Natural killer cell (primary cell): ENCODE results near the gene MARCHF4. TPM values are rescaled to one million over a fixed set of nuclear protein-coding genes. Genes with fewer than 3 reads are reported as not detected.

Experiments
- ATAC-seq, 3 donors: fragments of 150-1000 bp in 2 of 3; fragments of 200-7000 bp in 1 of 3; cut with Tn5 transposase; 1 replicate in 1 of 3; 2 replicates in 2 of 3; pipeline ENCODE4 v1.10.0; 2021; ENCODE audit warnings: mild to moderate bottlenecking in 2 of 3, moderate library complexity in 2 of 3
- DNase-seq, 2 donors: peaks; one replicate each; pipeline versions ENCODE4 v3.0.0 to v3.0.0-alpha.2; 2013 to 2021; ENCODE audit warnings: mixed read lengths in 1 of 2
- H3K27ac ChIP-seq: one replicate; pipeline ENCODE4 v1.5.1; 2013; ENCODE audit warnings: mild to moderate bottlenecking, low read length
- H3K27me3 ChIP-seq: one replicate; pipeline ENCODE4 v1.6.1; 2013; ENCODE audit warnings: low read length; ENCODE audit not compliant: control insufficient read depth, insufficient read depth
- H3K36me3 ChIP-seq: one replicate; pipeline ENCODE4 v1.6.1; 2013; ENCODE audit warnings: low read length; ENCODE audit not compliant: control insufficient read depth, insufficient read depth
- H3K4me1 ChIP-seq: one replicate; pipeline ENCODE4 v1.6.1; 2013; ENCODE audit warnings: low read length; ENCODE audit not compliant: control insufficient read depth, insufficient read depth
- H3K4me3 ChIP-seq: one replicate; pipeline ENCODE4 v1.5.1; 2013; ENCODE audit warnings: low read length
- H3K9me3 ChIP-seq: one replicate; pipeline ENCODE4 v1.6.1; 2013; ENCODE audit warnings: low read length; ENCODE audit not compliant: control insufficient read depth, insufficient read depth
- H3K27ac Mint-ChIP-seq, 2 donors: one replicate each; pipeline ENCODE4 v1.8.0; 2022; ENCODE audit warnings: mild to moderate bottlenecking in 2 of 2, mixed read lengths in 2 of 2, moderate library complexity in 1 of 2
- H3K27me3 Mint-ChIP-seq, 2 donors: one replicate each; pipeline ENCODE4 v1.8.0; 2022; ENCODE audit warnings: low read depth in 2 of 2, mixed read lengths in 2 of 2
- H3K36me3 Mint-ChIP-seq: one replicate; pipeline ENCODE4 v1.8.0; 2022; ENCODE audit warnings: mixed read lengths
- H3K4me1 Mint-ChIP-seq, 2 donors: one replicate each; pipeline ENCODE4 v1.8.0; 2022; ENCODE audit warnings: mixed read lengths in 2 of 2
- H3K4me3 Mint-ChIP-seq: one replicate; pipeline ENCODE4 v1.8.0; 2022; ENCODE audit warnings: mild to moderate bottlenecking, moderate library complexity, mixed read lengths
- H3K9me3 Mint-ChIP-seq, 2 donors: one replicate each; pipeline ENCODE4 v1.8.0; 2022; ENCODE audit warnings: mixed read lengths in 2 of 2
- CTCF ChIP-seq: fragments of 200-600 bp; IDR thresholded peaks from one replicate; pipeline ENCODE4 v1.8.0; 2022; ENCODE audit warnings: antibody characterized with exemption
- WGBS: methylation state at CpG from one replicate; pipeline ENCODE4 v1.1.7; 2013; ENCODE audit warnings: missing lambda C conversion rate; ENCODE audit not compliant: insufficient coverage; 5-methylcytosine and 5-hydroxymethylcytosine counted together
- intact Hi-C: fragments of 100-400 bp; cut with micrococcal nuclease; formaldehyde crosslinking; loops from one replicate; pipeline ENCODE4 v1.14.2; 2022
- total RNA-seq, 4 donors: library from RNA; stranded (reverse); fragments of 120-200 nt in 1 of 4; gene quantifications; one replicate each; pipeline versions ENCODE4 v1.2.3 to v1.2.4, GENCODE V29; 2013 to 2022

The MARCHF4 gene
- total RNA-seq, 3 donors from 2014 or later (not counting 1 experiment from before 2014, with no cell fraction given) = not detected

DNA sequence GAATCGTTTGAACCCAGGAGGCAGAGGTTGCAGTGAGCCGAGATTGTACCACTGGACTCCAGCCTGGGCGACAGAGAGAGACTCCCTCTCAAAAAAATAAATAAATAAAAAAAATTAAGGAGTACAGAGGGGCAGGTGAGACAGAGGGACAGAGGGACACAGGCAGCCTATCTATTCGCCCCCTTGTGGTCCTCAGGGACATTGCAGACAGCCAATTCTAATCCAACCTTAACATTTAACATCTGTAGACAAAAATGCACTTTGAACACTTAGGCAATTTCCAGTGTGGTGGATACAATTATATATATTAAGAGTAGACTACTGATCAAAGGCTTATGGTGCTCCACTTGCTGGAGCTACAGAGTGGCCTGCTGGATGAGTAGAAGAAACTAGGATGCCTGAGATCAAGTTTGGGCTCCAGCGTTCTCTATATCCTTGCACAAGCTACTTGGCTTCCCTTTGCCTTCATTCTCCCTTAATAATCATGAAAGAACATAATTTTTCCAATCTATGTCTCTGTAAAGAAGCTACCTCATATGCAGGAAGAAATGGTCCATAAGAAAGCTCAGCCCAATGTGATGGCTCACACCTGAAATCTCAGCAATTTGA is 31.8 kb upstream of the MARCHF4 start:
- Mint-ChIP-seq H3K27ac (no peak overlapping the region), H3K27me3 (peaks cover 0 to 6% of the 10 kb centered on the region in 2 donors), H3K36me3 (no peaks in the 10 kb centered on the region), H3K4me3 (no peak overlapping the region), H3K9me3 (no peaks in the 10 kb centered on the region), H3K4me1 (no peaks in the 10 kb centered on the region)
- Histone ChIP-seq H3K4me3 (no peak overlapping the region), H3K27me3 (no peaks in the 10 kb centered on the region), H3K36me3 (no peaks in the 10 kb centered on the region), H3K9me3 (no peaks in the 10 kb centered on the region), H3K4me1 (no peaks in the 10 kb centered on the region), H3K27ac (no peak overlapping the region)
- intact Hi-C loops = loop anchor here (1.0 to 5.0 kb wide), 3 partner anchors 52 to 181 kb away; no protein-coding TSS in a partner anchor
- TF ChIP-seq CTCF = peak; percentile 92
- 64% methylated on average over 3 of the region's 5 CpGs for WGBS
- DNase-seq (peak; percentile 32 to 76), ATAC-seq (peak; percentile 61 to 87 (median 85))

GRCh38 chr2:216402751-216403150 is 30.5 kb upstream of the MARCHF4 start:
- H3K4me1 Mint-ChIP-seq = no peaks in the 10 kb centered on the region
- H3K27ac ChIP-seq = no peak overlapping the region
- H3K4me1 ChIP-seq = no peaks in the 10 kb centered on the region
- no peaks in the 10 kb centered on the region for H3K27me3 ChIP-seq
- no peaks in the 10 kb centered on the region for H3K36me3 ChIP-seq
- WGBS = 100% methylated on average over 6 of the region's 6 CpGs
- intact Hi-C loops = loop anchor here (5.0 kb wide), 1 partner anchor 50 kb away; no protein-coding TSS in a partner anchor
- ATAC-seq (no peak), DNase-seq (no peak)
- no peaks in the 10 kb centered on the region for H3K9me3 ChIP-seq
- H3K36me3 Mint-ChIP-seq = no peaks in the 10 kb centered on the region
- H3K27me3 Mint-ChIP-seq = peaks cover 0 to 6% of the 10 kb centered on the region in 2 donors
- TF ChIP-seq CTCF = no peak
- H3K9me3 Mint-ChIP-seq = no peaks in the 10 kb centered on the region
- no peak overlapping the region for H3K4me3 Mint-ChIP-seq
- H3K27ac Mint-ChIP-seq = no peak overlapping the region
- H3K4me3 ChIP-seq = no peak overlapping the region

DNA sequence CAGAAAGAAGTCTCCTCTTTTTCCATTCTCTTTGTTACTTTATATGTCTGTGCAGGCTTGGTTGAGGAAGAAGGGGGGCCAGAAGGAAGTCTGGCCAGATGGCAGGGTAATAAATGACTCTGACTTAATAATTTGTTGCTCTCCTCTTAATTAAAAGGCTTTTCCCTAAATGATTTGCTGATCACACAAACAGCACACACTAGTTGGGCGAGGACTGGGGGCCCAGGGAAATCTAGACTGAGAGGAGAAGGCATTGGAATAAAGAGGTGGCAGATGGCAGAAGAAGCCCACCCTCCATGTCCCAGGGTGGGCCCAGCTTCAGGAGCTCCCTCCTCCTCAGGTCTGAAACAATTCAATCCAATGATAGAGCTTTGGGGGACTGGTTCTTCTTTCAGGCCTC is 27.3 kb upstream of the MARCHF4 start:
- Mint-ChIP-seq H3K4me1 (peaks cover 6% of the 10 kb centered on the region in 2 donors), H3K36me3 (no peaks in the 10 kb centered on the region), H3K27ac (no peak overlapping the region), H3K4me3 (no peak overlapping the region), H3K27me3 (peaks cover 5 to 6% of the 10 kb centered on the region in 2 donors), H3K9me3 (no peaks in the 10 kb centered on the region)
- Histone ChIP-seq H3K4me3 (no peak overlapping the region), H3K4me1 (no peaks in the 10 kb centered on the region), H3K27ac (no peak overlapping the region), H3K9me3 (no peaks in the 10 kb centered on the region), H3K36me3 (no peaks in the 10 kb centered on the region), H3K27me3 (no peaks in the 10 kb centered on the region)
- 86% methylated on average over 1 of the region's 1 CpG for WGBS
- no peak for ATAC-seq
- intact Hi-C loops = loop anchor here (5.0 kb wide), 1 partner anchor 47 kb away; no protein-coding TSS in a partner anchor
- DNase-seq = no peak
- TF ChIP-seq CTCF = no peak

DNA sequence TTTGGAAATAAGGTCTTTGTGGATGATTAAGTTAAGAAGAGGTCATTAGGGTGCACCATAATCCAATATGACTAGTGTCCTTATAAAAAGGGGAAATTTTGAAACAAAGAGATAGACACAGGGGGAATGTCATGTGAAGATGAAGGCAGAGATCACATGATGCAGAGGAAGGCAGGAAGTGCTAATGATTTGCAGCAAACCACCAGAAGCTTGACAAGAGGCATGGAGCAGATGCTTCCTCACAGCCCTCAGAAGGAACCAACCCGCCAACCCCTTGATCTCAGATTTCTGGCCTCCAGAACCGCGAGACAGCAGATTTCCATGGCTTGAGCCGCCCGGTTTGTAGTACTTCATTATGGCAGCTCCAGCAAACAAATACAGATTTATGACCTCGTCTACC is 22.6 kb upstream of the MARCHF4 start:
- no peaks in the 10 kb centered on the region for H3K36me3 ChIP-seq
- DNase-seq (no peak), ATAC-seq (no peak)
- Mint-ChIP-seq H3K9me3 (no peaks in the 10 kb centered on the region), H3K4me1 (peaks cover 8% of the 10 kb centered on the region in 2 donors), H3K27me3 (peaks cover 7 to 8% of the 10 kb centered on the region in 2 donors), H3K4me3 (no peak overlapping the region), H3K27ac (no peak overlapping the region), H3K36me3 (no peaks in the 10 kb centered on the region)
- intact Hi-C loops = no loop called here
- no peak for TF ChIP-seq CTCF
- H3K4me1 ChIP-seq = no peaks in the 10 kb centered on the region
- H3K9me3 ChIP-seq = no peaks in the 10 kb centered on the region
- H3K4me3 ChIP-seq = no peak overlapping the region
- H3K27ac ChIP-seq = no peak overlapping the region
- H3K27me3 ChIP-seq = no peaks in the 10 kb centered on the region
- WGBS = 47% methylated on average over 6 of the region's 6 CpGs
